ENCODE data around the gene FBL. TPM values are rescaled to one million over a fixed set of nuclear protein-coding genes. Genes with fewer than 3 reads are reported as not detected.

Gene FBL
- total RNA-seq, 2 donors from 2014 or later, result 63.7 to 88.5 TPM

GRCh38 chr19:39805104-39805503 lies 41.1 kb downstream of the FBL start:
- Histone ChIP-seq H3K36me3 (no peaks in the 10 kb centered on the region), H3K27me3 (no peaks in the 10 kb centered on the region), H3K4me3 (no peak overlapping the region), H3K4me1 (no peaks in the 10 kb centered on the region), H3K9me3 (no peaks in the 10 kb centered on the region), H3K27ac (no peak overlapping the region)
- TF ChIP-seq CTCF (IDR thresholded peaks at IDR 0.05), result no peak
- DNase-seq (ENCODE audit: low spot score), result no peak

GRCh38 chr19:39802958-39803357 lies 43.2 kb downstream of the FBL start:
- H3K4me3 ChIP-seq, result no peak overlapping the region
- H3K9me3 ChIP-seq, result no peaks in the 10 kb centered on the region
- H3K36me3 ChIP-seq, result no peaks in the 10 kb centered on the region
- H3K4me1 ChIP-seq, result no peaks in the 10 kb centered on the region
- TF ChIP-seq CTCF (IDR thresholded peaks at IDR 0.05), result no peak
- no peak for DNase-seq (ENCODE audit: low spot score)
- no peak overlapping the region for H3K27ac ChIP-seq
- H3K27me3 ChIP-seq, result no peaks in the 10 kb centered on the region

GRCh38 chr19:39797083-39797482 lies 49.1 kb downstream of the FBL start:
- Histone ChIP-seq H3K27ac (no peak overlapping the region), H3K4me1 (no peaks in the 10 kb centered on the region), H3K9me3 (no peaks in the 10 kb centered on the region), H3K36me3 (no peaks in the 10 kb centered on the region), H3K4me3 (no peak overlapping the region), H3K27me3 (no peaks in the 10 kb centered on the region)
- no peak for TF ChIP-seq CTCF (IDR thresholded peaks at IDR 0.05)
- DNase-seq (ENCODE audit: low spot score), result no peak

- Histone ChIP-seq H3K36me3 (no peaks in the 10 kb centered on the region), H3K4me1 (no peaks in the 10 kb centered on the region), H3K27me3 (no peaks in the 10 kb centered on the region), H3K27ac (no peak overlapping the region), H3K4me3 (no peak overlapping the region), H3K9me3 (no peaks in the 10 kb centered on the region)
- no peak for TF ChIP-seq CTCF (IDR thresholded peaks at IDR 0.05)
- no peak for DNase-seq (ENCODE audit: low spot score)
These were observed 50.1 kb downstream of the FBL start for GRCh38 chr19:39796000-39796498.

GRCh38 chr19:39795001-39795400 lies 51.2 kb downstream of the FBL start:
- TF ChIP-seq CTCF (IDR thresholded peaks at IDR 0.05), result no peak
- Histone ChIP-seq H3K27ac (no peak overlapping the region), H3K27me3 (no peaks in the 10 kb centered on the region), H3K9me3 (no peaks in the 10 kb centered on the region), H3K4me1 (no peaks in the 10 kb centered on the region), H3K4me3 (no peak overlapping the region), H3K36me3 (no peaks in the 10 kb centered on the region)
- DNase-seq (ENCODE audit: low spot score), result no peak

GRCh38 chr19:39792999-39793546 lies 53.1 kb downstream of the FBL start:
- Histone ChIP-seq H3K9me3 (peaks cover 0 to 8% of the 10 kb centered on the region in 2 donors), H3K4me3 (peak overlapping the region; percentile 25 to 48), H3K27ac (no peak overlapping the region), H3K36me3 (no peaks in the 10 kb centered on the region), H3K4me1 (no peaks in the 10 kb centered on the region), H3K27me3 (no peaks in the 10 kb centered on the region)
- peak; percentile 82 to 94 for TF ChIP-seq CTCF (IDR thresholded peaks at IDR 0.05)
- DNase-seq (ENCODE audit: low spot score), result peak; percentile 82
